T-helper 1 cell treated with Interleukin-12 subunit alpha and Interleukin-12 subunit beta and Interleukin-4 antibody, amounts not matched to agents 30 μg/mL and 1 μg/mL, for 36 hours (primary cell): Measurements from ENCODE around the gene RAB34.

ENCODE experiments used
- H3K27ac Mint-ChIP-seq: one replicate; pipeline ENCODE4 v1.8.0; 2021; ENCODE audit warnings: mild to moderate bottlenecking, mixed read lengths
- H3K27me3 Mint-ChIP-seq: one replicate; pipeline ENCODE4 v1.8.0; 2021; ENCODE audit warnings: low read depth, mixed read lengths
- H3K36me3 Mint-ChIP-seq: one replicate; pipeline ENCODE4 v1.8.0; 2021; ENCODE audit warnings: low read depth, mixed read lengths
- H3K4me1 Mint-ChIP-seq: one replicate; pipeline ENCODE4 v1.8.0; 2021; ENCODE audit warnings: low read depth, mixed read lengths
- H3K4me3 Mint-ChIP-seq: one replicate; pipeline ENCODE4 v1.8.0; 2021; ENCODE audit warnings: mild to moderate bottlenecking, moderate library complexity, mixed read lengths
- H3K9me3 Mint-ChIP-seq: one replicate; pipeline ENCODE4 v1.8.0; 2021; ENCODE audit warnings: mixed read lengths

RAB34 gene

DNA sequence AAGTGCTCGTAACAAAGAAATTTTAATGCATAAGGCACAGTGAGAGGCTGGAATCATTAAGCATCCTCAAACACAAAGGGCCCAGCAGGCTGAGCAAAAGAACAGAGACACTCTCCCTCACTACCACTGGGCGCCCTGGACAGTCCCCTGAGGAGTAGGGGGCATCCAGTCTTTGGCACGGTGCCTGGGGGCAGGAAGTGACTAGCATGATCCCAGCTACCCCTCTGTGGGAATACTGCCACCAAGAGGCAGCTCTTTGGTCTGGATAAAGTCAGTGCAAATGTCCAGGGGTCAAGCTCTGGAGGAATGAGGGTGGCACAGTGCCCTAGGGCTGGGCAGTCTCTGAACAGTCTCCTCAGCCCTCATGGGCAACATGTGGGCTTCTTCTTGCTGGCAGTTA is 3.4 kb downstream of the RAB34 start:
- Mint-ChIP-seq H3K27ac (no peak overlapping the region), H3K27me3 (peaks cover 33% of the 10 kb centered on the region), H3K9me3 (no peaks in the 10 kb centered on the region), H3K4me3 (no peak overlapping the region), H3K4me1 (peaks cover 26% of the 10 kb centered on the region), H3K36me3 (no peaks in the 10 kb centered on the region)

DNA sequence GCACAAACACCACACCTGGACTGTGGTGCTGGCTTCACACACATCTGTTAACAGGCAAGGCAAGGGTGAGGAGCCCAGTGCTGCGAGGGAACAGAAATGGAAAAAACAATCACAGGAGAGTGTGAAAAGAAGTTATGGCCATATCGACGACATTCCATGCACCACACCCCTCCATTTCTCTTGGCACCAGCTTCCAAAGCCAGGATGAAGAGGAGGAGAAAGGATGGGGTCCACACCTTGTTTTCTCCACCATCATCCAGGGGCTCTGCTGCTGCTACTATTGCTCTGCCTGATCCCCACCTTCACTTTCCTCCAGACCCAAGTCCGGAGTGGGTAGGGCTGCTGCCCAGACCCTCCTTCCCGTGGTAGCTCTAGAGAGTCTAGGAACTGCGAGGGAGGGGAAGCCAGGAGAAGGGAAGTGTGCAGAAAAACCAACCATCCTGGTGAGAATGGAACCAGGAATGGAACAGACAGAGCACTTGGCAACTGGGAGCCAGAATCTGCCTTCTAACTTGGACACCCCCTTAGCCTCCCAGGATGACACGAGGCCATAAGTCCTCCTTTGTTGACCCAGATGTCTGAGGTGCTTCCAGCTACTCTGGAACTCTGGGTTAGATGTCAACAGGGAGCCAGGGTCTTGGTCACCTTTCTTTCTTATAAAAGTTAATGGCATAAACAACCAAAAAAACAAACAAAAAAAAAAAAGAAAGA is 4.8 kb downstream of the RAB34 start:
- H3K4me3 Mint-ChIP-seq, result peak overlapping the region; percentile 88
- H3K27ac Mint-ChIP-seq, result peak overlapping the region; percentile 96
- H3K4me1 Mint-ChIP-seq, result peaks cover 16% of the 10 kb centered on the region
- peaks cover 2% of the 10 kb centered on the region for H3K36me3 Mint-ChIP-seq
- H3K27me3 Mint-ChIP-seq, result peaks cover 23% of the 10 kb centered on the region
- H3K9me3 Mint-ChIP-seq, result no peaks in the 10 kb centered on the region

GRCh38 chr17:28712032-28712704 is 5.5 kb downstream of the RAB34 start:
- Mint-ChIP-seq H3K36me3 (peaks cover 5% of the 10 kb centered on the region), H3K27me3 (peaks cover 23% of the 10 kb centered on the region), H3K4me3 (peak overlapping the region; percentile 88), H3K4me1 (peaks cover 20% of the 10 kb centered on the region), H3K27ac (peak overlapping the region; percentile 96), H3K9me3 (no peaks in the 10 kb centered on the region)

DNA sequence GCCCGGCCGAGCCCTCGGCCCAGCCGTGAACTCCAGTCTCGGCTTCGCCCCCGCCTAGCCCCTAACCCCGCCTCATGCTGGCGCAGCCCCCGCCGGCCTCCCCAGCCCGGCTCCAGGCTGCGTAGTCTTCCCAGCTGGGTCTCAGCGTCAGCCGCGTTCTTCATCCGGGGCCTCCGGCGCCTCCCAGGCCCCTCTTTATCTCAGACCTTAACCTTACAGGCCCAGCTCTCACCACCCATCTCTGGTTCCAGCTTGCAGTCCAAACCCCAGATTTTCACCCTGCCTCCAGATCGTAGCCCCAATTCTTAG is 6.0 kb downstream of the RAB34 start, which contains the start of gene PROCA1:
Gene PROCA1, minus strand, starts transcription at position 166 of the 309 bp plus-strand sequence. CDS start 228 bp downstream, outside the sequence.
- no peaks in the 10 kb centered on the region for H3K9me3 Mint-ChIP-seq
- H3K4me1 Mint-ChIP-seq, result peaks cover 20% of the 10 kb centered on the region
- H3K4me3 Mint-ChIP-seq, result peak within 1 kb of the TSS; percentile 88
- H3K36me3 Mint-ChIP-seq, result peaks cover 6% of the 10 kb centered on the region
- H3K27ac Mint-ChIP-seq, result peak within 1 kb of the TSS; percentile 96
- peaks cover 22% of the 10 kb centered on the region for H3K27me3 Mint-ChIP-seq

DNA sequence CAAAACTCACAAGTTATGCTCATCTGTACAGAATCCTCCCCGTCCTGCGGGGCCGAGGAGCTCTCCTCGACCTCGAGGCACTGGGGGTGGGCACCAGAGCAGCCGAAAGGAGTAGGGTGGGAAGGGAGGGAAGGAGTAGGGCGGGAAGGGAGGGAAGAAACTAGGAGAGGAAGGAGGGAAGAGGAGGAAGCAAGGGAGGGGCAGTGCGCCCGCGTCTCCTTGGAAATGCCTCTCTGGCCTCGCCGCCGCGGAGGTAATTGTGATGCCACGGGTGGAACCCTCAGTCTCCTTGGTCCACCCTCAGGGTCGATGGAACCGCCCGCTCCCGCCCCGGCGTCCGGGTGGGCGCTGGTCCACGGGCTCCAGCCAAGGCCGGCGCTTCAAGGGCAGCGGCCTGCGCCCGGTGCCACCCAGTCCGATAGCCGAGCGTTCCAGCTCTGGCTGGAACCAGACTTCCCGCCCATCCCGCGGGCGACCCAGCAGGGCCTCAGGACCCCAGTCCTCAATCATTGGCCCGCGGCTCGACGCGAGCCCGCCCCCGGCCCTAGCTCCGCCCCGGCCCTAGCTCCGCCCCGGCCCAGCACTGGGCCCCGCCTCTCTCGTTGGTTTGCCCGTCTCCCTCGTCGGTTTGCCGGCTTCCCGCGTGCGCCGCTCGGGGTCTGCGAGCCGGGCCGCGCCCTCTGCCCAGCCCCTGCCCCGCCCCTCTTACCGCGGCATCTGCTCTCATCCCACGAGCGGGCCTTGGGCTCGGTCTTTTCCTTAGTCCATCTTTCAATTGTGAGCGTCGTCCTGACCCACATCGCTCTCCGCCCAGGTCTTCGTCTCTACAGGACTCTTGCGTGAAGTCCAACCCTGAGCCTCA is 6.6 kb downstream of the RAB34 start:
- H3K36me3 Mint-ChIP-seq, result peaks cover 6% of the 10 kb centered on the region
- peaks cover 18% of the 10 kb centered on the region for H3K27me3 Mint-ChIP-seq
- peak overlapping the region; percentile 96 for H3K27ac Mint-ChIP-seq
- peak overlapping the region; percentile 88 for H3K4me3 Mint-ChIP-seq
- H3K9me3 Mint-ChIP-seq, result no peaks in the 10 kb centered on the region
- H3K4me1 Mint-ChIP-seq, result peaks cover 22% of the 10 kb centered on the region

- Mint-ChIP-seq H3K9me3 (no peaks in the 10 kb centered on the region), H3K4me3 (no peak overlapping the region), H3K36me3 (peaks cover 17% of the 10 kb centered on the region), H3K27ac (peak overlapping the region; percentile 44), H3K27me3 (no peaks in the 10 kb centered on the region), H3K4me1 (peaks cover 18% of the 10 kb centered on the region)
Observed at GRCh38 chr17:28707339-28707720, 10.3 kb downstream of the RAB34 start.

DNA sequence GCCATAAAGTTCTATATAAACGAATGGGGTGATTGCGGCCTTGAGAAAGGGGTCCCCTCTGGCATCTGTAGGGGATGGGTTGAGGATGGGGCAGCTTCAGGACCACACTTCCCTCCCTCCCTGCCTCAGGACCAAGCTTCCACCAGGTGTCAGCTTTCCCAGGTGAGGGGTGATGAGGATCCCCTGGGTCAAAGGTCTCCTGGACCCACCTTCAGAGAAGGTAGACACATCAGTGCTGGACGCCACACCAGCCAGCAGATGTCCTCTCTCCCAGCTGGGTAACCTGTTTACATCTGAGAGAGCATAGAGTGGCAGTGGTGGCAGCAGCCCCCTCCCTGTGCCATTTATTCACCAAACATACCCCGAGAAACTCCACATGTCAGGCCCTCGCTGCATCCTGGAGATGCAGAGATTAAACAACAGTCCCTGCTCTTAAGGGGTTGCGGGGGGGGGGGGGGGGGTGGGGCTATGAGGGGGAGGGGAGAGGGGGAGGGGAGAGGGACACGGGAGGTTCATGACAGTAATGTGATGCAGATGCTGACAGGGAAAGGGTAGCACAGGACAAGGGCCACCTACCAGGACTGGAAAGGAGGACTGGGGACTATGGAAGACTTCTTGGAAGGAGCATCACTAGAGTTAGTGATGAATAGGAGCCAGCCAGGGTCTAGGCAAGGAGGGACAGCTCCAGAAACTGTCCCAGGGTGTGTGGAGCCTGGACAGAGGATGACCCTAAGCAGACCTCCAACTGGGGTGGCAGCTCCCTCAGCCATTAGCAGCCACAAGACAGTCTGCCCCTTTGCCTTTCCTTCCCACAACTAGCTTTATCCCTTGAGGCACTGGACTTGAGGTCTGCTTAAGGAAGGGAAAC is 11.0 kb downstream of the RAB34 start:
- Mint-ChIP-seq H3K27ac (no peak overlapping the region), H3K36me3 (peaks cover 17% of the 10 kb centered on the region)

DNA sequence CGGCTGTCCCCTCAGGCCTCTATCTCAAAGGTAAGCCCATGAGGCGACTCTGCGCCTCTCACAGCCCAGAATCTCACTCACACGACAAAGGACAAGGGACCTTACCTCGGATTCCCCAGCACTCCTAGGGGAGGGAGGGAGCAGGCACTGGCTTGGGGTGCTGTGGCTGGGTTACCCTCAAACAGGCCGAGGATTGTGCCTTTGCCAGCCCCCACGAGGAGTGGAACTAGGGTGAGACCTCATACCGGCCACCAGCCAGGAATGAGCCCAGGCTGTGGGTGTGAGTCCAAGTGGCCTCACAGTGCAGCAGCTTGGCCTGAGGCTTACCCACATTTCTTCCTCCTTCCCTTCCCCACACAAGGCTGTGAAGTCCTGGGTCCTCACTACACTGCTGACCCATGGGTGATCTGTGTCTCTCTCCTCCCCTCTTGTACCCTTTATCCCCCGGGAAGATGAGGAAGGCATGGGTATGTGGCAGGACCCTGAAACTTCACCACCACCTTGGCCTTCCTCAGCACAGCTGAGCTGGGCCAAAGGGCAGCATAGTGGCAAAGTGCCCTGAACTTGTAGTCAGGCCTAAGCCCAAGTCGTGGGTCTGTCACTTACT is 11.8 kb downstream of the RAB34 start:
- Mint-ChIP-seq H3K27me3 (no peaks in the 10 kb centered on the region), H3K4me1 (peaks cover 13% of the 10 kb centered on the region), H3K9me3 (no peaks in the 10 kb centered on the region), H3K4me3 (no peak overlapping the region), H3K27ac (no peak overlapping the region), H3K36me3 (peaks cover 19% of the 10 kb centered on the region)

More for the DNA sequence above, 11.0 kb downstream of the RAB34 start:
- Mint-ChIP-seq H3K4me3 (no peak overlapping the region), H3K4me1 (peaks cover 15% of the 10 kb centered on the region), H3K27me3 (no peaks in the 10 kb centered on the region), H3K9me3 (no peaks in the 10 kb centered on the region)

GRCh38 chr17:28705074-28705659 is 12.5 kb downstream of the RAB34 start:
- peaks cover 24% of the 10 kb centered on the region for H3K36me3 Mint-ChIP-seq
- H3K27ac Mint-ChIP-seq, result no peak overlapping the region
- no peak overlapping the region for H3K4me3 Mint-ChIP-seq
- peaks cover 10% of the 10 kb centered on the region for H3K4me1 Mint-ChIP-seq
- H3K27me3 Mint-ChIP-seq, result no peaks in the 10 kb centered on the region
- no peaks in the 10 kb centered on the region for H3K9me3 Mint-ChIP-seq

DNA sequence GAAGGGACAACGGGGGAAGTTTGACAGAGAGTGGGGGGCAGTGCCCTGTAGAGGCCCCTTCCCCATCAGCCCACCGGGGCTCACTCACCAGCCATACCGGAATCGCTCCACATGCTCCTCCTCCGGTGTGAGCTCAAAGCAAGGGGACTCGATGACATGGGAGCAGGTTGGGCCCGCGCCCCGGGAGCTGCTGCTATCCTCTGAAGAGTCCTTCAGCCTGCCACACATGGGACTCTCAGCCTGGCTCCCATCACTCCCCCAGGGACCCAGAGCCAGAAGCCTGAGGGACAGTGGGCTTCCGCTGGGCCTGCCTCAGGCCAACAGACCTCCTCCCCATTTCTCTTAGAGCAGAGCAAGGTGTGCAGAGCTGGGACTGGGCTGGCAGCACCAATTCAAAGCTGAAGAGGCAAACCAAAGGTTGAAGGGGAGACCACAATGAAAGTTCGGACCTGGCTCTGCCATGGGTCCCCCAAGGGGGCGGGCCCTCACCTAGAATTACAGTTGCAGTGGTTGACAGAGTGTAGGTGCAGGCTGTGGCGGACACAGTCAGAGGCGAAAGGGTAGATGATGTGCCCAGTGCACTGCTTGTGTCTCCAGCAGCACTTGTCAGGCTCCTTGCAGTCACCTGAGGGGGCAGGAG is 13.3 kb downstream of the RAB34 start:
- Mint-ChIP-seq H3K4me3 (no peak overlapping the region), H3K9me3 (no peaks in the 10 kb centered on the region), H3K4me1 (peaks cover 8% of the 10 kb centered on the region), H3K27me3 (no peaks in the 10 kb centered on the region), H3K36me3 (peaks cover 31% of the 10 kb centered on the region), H3K27ac (no peak overlapping the region)

DNA sequence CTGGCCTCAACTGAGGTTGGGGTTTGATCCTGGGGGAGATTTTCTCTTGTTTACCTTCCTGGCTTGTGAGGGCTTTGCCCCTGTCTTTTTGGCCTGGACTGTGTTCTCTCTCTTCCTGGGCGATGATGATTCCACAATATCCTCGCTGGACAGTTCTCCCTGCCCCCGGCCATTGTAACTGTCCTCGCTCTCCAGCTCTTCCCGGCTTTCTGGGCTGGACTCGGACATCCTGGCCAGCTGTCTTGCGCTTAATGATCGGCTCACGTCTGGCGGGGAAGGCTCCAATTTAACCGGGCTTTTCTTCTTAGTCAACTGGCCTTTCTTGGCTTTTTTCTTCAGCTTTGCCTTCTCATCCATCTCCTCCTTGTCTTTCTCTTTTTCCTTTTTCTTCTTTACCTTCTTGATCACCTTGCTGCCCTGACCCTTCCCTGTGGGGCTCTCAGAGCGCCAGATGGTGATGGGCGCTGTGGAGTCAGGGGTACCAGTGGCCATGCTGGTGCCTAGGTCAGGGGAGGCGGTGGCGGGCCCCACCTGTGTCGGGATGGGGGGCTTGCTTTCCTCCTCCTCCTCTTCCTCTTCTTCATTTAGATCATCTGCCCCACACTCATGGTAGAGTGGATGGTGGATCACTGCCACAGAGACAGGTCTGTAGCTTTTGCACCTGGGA is 14.0 kb downstream of the RAB34 start:
- Mint-ChIP-seq H3K27ac (no peak overlapping the region), H3K27me3 (no peaks in the 10 kb centered on the region), H3K4me3 (no peak overlapping the region), H3K36me3 (peaks cover 36% of the 10 kb centered on the region), H3K9me3 (no peaks in the 10 kb centered on the region), H3K4me1 (peaks cover 8% of the 10 kb centered on the region)

- H3K27ac Mint-ChIP-seq, result peak overlapping the region; percentile 34
- no peaks in the 10 kb centered on the region for H3K9me3 Mint-ChIP-seq
- H3K27me3 Mint-ChIP-seq, result no peaks in the 10 kb centered on the region
- no peak overlapping the region for H3K4me3 Mint-ChIP-seq
- H3K4me1 Mint-ChIP-seq, result peaks cover 8% of the 10 kb centered on the region
- H3K36me3 Mint-ChIP-seq, result peaks cover 39% of the 10 kb centered on the region
Observed at GRCh38 chr17:28702752-28703150, 14.9 kb downstream of the RAB34 start.
